Esophagus muscularis mucosa (tissue), 3 donors: ENCODE data around the gene RNFT2.

Experiments used
- CTCF ChIP-seq, 3 experiments: fragments of 200-600 bp in 2 of 3; fragments of 450-650 bp in 1 of 3; sonication (generic) in 2 of 3; IDR thresholded peaks; one replicate each; pipeline ENCODE4 v1.5.1; 2017 to 2019; ENCODE audit warnings: antibody characterized with exemption in 3 of 3, mild to moderate bottlenecking in 2 of 3, moderate library complexity in 1 of 3
- POLR2A ChIP-seq: fragments of 450-650 bp; IDR thresholded peaks from one replicate; pipeline ENCODE4 v1.6.1; 2017; ENCODE audit warnings: antibody characterized with exemption, moderate library complexity, mild to moderate bottlenecking, low read depth

GRCh38 chr12:116864371-116865160 is 126.5 kb downstream of the RNFT2 start:
- TF ChIP-seq CTCF (IDR thresholded peaks at IDR 0.05) = no peak
- TF ChIP-seq POLR2A = no peak
